Natural killer cell (primary cell): ENCODE data around the gene SYVN1. TPM values are rescaled to one million over a fixed set of nuclear protein-coding genes. Genes with fewer than 3 reads are reported as not detected.
"Not testable (repeated sequence)": the region's sequence is repeated elsewhere in the genome, so short reads cannot be mapped to it uniquely, and the experiment has no call there.

Experiments
- ATAC-seq, 3 donors: fragments of 150-1000 bp in 2 of 3; fragments of 200-7000 bp in 1 of 3; cut with Tn5 transposase; 1 replicate in 1 of 3; 2 replicates in 2 of 3; pipeline ENCODE4 v1.10.0; 2021; ENCODE audit warnings: mild to moderate bottlenecking in 2 of 3, moderate library complexity in 2 of 3
- DNase-seq, 2 donors: peaks; one replicate each; pipeline versions ENCODE4 v3.0.0 to v3.0.0-alpha.2; 2013 to 2021; ENCODE audit warnings: mixed read lengths in 1 of 2
- H3K27ac ChIP-seq: one replicate; pipeline ENCODE4 v1.5.1; 2013; ENCODE audit warnings: mild to moderate bottlenecking, low read length
- H3K27me3 ChIP-seq: one replicate; pipeline ENCODE4 v1.6.1; 2013; ENCODE audit warnings: low read length; ENCODE audit not compliant: control insufficient read depth, insufficient read depth
- H3K36me3 ChIP-seq: one replicate; pipeline ENCODE4 v1.6.1; 2013; ENCODE audit warnings: low read length; ENCODE audit not compliant: control insufficient read depth, insufficient read depth
- H3K4me1 ChIP-seq: one replicate; pipeline ENCODE4 v1.6.1; 2013; ENCODE audit warnings: low read length; ENCODE audit not compliant: control insufficient read depth, insufficient read depth
- H3K4me3 ChIP-seq: one replicate; pipeline ENCODE4 v1.5.1; 2013; ENCODE audit warnings: low read length
- H3K9me3 ChIP-seq: one replicate; pipeline ENCODE4 v1.6.1; 2013; ENCODE audit warnings: low read length; ENCODE audit not compliant: control insufficient read depth, insufficient read depth
- H3K27ac Mint-ChIP-seq, 2 donors: one replicate each; pipeline ENCODE4 v1.8.0; 2022; ENCODE audit warnings: mild to moderate bottlenecking in 2 of 2, mixed read lengths in 2 of 2, moderate library complexity in 1 of 2
- H3K27me3 Mint-ChIP-seq, 2 donors: one replicate each; pipeline ENCODE4 v1.8.0; 2022; ENCODE audit warnings: low read depth in 2 of 2, mixed read lengths in 2 of 2
- H3K36me3 Mint-ChIP-seq: one replicate; pipeline ENCODE4 v1.8.0; 2022; ENCODE audit warnings: mixed read lengths
- H3K4me1 Mint-ChIP-seq, 2 donors: one replicate each; pipeline ENCODE4 v1.8.0; 2022; ENCODE audit warnings: mixed read lengths in 2 of 2
- H3K4me3 Mint-ChIP-seq: one replicate; pipeline ENCODE4 v1.8.0; 2022; ENCODE audit warnings: mild to moderate bottlenecking, moderate library complexity, mixed read lengths
- H3K9me3 Mint-ChIP-seq, 2 donors: one replicate each; pipeline ENCODE4 v1.8.0; 2022; ENCODE audit warnings: mixed read lengths in 2 of 2
- CTCF ChIP-seq: fragments of 200-600 bp; IDR thresholded peaks from one replicate; pipeline ENCODE4 v1.8.0; 2022; ENCODE audit warnings: antibody characterized with exemption
- WGBS: methylation state at CpG from one replicate; pipeline ENCODE4 v1.1.7; 2013; ENCODE audit warnings: missing lambda C conversion rate; ENCODE audit not compliant: insufficient coverage; 5-methylcytosine and 5-hydroxymethylcytosine counted together
- intact Hi-C: fragments of 100-400 bp; cut with micrococcal nuclease; formaldehyde crosslinking; loops from one replicate; pipeline ENCODE4 v1.14.2; 2022
- total RNA-seq, 4 donors: library from RNA; stranded (reverse); fragments of 120-200 nt in 1 of 4; gene quantifications; one replicate each; pipeline versions ENCODE4 v1.2.3 to v1.2.4, GENCODE V29; 2013 to 2022

Gene SYVN1
- total RNA-seq, 3 donors from 2014 or later (not counting 1 experiment from before 2014, with no cell fraction given) = 72.9 to 109 (median 90.2) TPM

GRCh38 chr11:65119670-65119995 lies 14.7 kb downstream of the SYVN1 start:
- no peaks in the 10 kb centered on the region for H3K27me3 ChIP-seq
- H3K4me1 ChIP-seq = peaks cover 48% of the 10 kb centered on the region
- DNase-seq (peak; percentile 6 to 7), ATAC-seq (no peak)
- H3K27ac ChIP-seq = no peak overlapping the region
- no peaks in the 10 kb centered on the region for H3K9me3 ChIP-seq
- Mint-ChIP-seq H3K36me3 (no peaks in the 10 kb centered on the region), H3K9me3 (no peaks in the 10 kb centered on the region), H3K4me3 (no peak overlapping the region), H3K27me3 (no peaks in the 10 kb centered on the region), H3K27ac (peak overlapping the region; percentile 99 to 100), H3K4me1 (peaks cover 25 to 50% of the 10 kb centered on the region in 2 donors)
- peaks cover 38% of the 10 kb centered on the region for H3K36me3 ChIP-seq
- TF ChIP-seq CTCF = no peak
- no peak overlapping the region for H3K4me3 ChIP-seq
- intact Hi-C loops = loop anchor here (10.0 kb wide), 1 partner anchor 345 kb away; the partner anchor contains the start of gene SF1

GRCh38 chr11:65118891-65119669 lies 15.2 kb downstream of the SYVN1 start:
- H3K4me3 Mint-ChIP-seq = not testable (repeated sequence)
- H3K4me1 Mint-ChIP-seq = peaks cover 25 to 50% of the 10 kb centered on the region in 2 donors

GRCh38 chr11:65118097-65118837 lies 16.1 kb downstream of the SYVN1 start:
- intact Hi-C loops = loop anchor here (10.0 kb wide), 1 partner anchor 343 kb away; the partner anchor contains the start of gene SF1
- H3K9me3 Mint-ChIP-seq = no peaks in the 10 kb centered on the region
- 93% methylated on average over 18 of the region's 18 CpGs for WGBS
- Histone ChIP-seq H3K4me1 (peaks cover 54% of the 10 kb centered on the region), H3K36me3 (peaks cover 35% of the 10 kb centered on the region), H3K27ac (peak overlapping the region; percentile 41), H3K4me3 (no peak overlapping the region), H3K9me3 (no peaks in the 10 kb centered on the region), H3K27me3 (no peaks in the 10 kb centered on the region)
- peaks cover 29 to 54% of the 10 kb centered on the region in 2 donors for H3K4me1 Mint-ChIP-seq
- peak in 1 of 2 donors; percentile 25 for DNase-seq
- peak overlapping the region; percentile 86 for H3K4me3 Mint-ChIP-seq
- peak overlapping the region; percentile 88 to 99 for H3K27ac Mint-ChIP-seq
- H3K36me3 Mint-ChIP-seq = no peaks in the 10 kb centered on the region
- no peak for ATAC-seq
- TF ChIP-seq CTCF = peak; percentile 28
- no peaks in the 10 kb centered on the region for H3K27me3 Mint-ChIP-seq

More at GRCh38 chr11:65118891-65119669, 15.2 kb downstream of the SYVN1 start:
- peak overlapping the region; percentile 41 for H3K27ac ChIP-seq
- H3K27me3 Mint-ChIP-seq, H3K36me3 Mint-ChIP-seq, H3K27me3 ChIP-seq, ATAC-seq, H3K9me3 Mint-ChIP-seq, H3K9me3 ChIP-seq, H3K4me3 ChIP-seq: not testable (repeated sequence)
- WGBS = 90% methylated on average over 15 of the region's 18 CpGs
- H3K4me1 ChIP-seq = peaks cover 48% of the 10 kb centered on the region
- peak in 1 of 2 donors; percentile 18 for DNase-seq
- peak overlapping the region; percentile 99 to 100 for H3K27ac Mint-ChIP-seq
- H3K36me3 ChIP-seq = peaks cover 35% of the 10 kb centered on the region
- intact Hi-C loops = loop anchor here (10.0 kb wide), 1 partner anchor 344 kb away; the partner anchor contains the start of gene SF1
